ENCODE data around the gene UBE2L6. TPM values are rescaled to one million over a fixed set of nuclear protein-coding genes. Genes with fewer than 3 reads are reported as not detected.

The UBE2L6 gene
- total and polyA plus RNA-seq, 2 donors, result 25.6 to 76.8 TPM

- Histone ChIP-seq H3K36me3 (ENCODE audit: insufficient read depth) (no peaks in the 10 kb centered on the region), H3K4me1 (ENCODE audit: insufficient read depth) (no peaks in the 10 kb centered on the region), H3K4me3 (ENCODE audit: low read depth, low read length) (peak within 1 kb of the TSS; percentile 64), H3K27ac (ENCODE audit: low read depth) (no peak within 1 kb of the TSS)
- DNase-seq (ENCODE audit: extremely low spot score), result peak; percentile 96
- WGBS, result under 1% methylated on average over 49 of the region's 49 CpGs
Measured at GRCh38 chr11:57530596-57531507, 36.6 kb downstream of the UBE2L6 start, which contains the start of gene TIMM10. Gene TIMM10 (minus strand): TSS chr11:57530754. CDS start chr11:57530189, 565 bp downstream.

DNA sequence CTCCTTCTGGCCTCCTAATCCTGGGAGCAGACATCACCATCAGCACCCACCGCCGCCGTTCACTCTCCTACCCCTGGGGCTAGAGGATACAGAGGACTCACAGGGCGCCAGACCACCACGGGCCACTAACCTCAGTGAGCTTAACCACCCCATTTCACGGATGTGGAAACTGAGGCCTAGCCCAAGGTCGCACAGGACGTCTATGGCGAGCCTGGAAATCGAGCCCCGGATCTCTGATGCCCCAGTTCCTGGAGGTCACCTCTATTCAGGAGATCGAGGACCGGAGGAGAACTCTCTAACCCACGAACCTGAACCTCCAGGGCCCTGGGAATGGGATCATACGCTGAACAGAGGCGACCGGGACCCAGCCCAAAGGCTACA is 37.3 kb downstream of the UBE2L6 start:
- peak overlapping the region; percentile 64 for H3K4me3 ChIP-seq (ENCODE audit: low read depth, low read length)
- no peak for DNase-seq (ENCODE audit: extremely low spot score)
- H3K27ac ChIP-seq (ENCODE audit: low read depth), result no peak overlapping the region
- no peaks in the 10 kb centered on the region for H3K4me1 ChIP-seq (ENCODE audit: insufficient read depth)
- 1% methylated on average over 17 of the region's 17 CpGs for WGBS
- no peaks in the 10 kb centered on the region for H3K36me3 ChIP-seq (ENCODE audit: insufficient read depth)

- Histone ChIP-seq H3K4me1 (ENCODE audit: insufficient read depth) (no peaks in the 10 kb centered on the region), H3K27ac (ENCODE audit: low read depth) (no peak overlapping the region), H3K4me3 (ENCODE audit: low read depth, low read length) (no peak overlapping the region), H3K36me3 (ENCODE audit: insufficient read depth) (no peaks in the 10 kb centered on the region)
- no peak for DNase-seq (ENCODE audit: extremely low spot score)
Measured at GRCh38 chr11:57529012-57529411, 38.5 kb downstream of the UBE2L6 start.

DNA sequence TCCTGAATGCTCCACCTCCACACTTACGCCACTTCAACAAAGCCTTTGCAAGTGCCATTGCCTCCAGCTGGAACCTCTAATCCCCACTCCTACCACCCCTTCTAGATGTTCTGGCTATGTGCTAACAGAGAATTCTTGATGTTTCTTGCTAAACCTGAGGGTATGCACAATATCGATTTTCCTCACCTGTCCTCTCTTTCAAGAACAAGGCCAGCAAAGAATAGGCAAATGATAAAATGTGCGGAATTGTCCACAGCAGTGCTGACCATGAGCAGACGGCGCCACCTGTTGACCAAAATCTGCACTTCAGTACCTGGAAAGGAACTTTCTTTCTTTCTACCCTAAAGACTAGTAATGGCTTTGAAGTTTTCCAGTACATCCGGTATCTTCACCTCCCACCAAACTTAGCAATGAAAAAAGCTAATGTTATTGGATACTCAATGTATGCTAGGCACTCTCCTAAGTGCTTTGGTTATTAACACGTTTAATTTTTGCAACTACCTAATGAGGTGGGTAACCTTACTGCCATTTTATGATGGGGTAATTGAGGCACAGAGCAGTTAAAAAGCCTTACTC is 40.3 kb downstream of the UBE2L6 start:
- Histone ChIP-seq H3K36me3 (ENCODE audit: insufficient read depth) (no peaks in the 10 kb centered on the region), H3K27ac (ENCODE audit: low read depth) (no peak overlapping the region), H3K4me1 (ENCODE audit: insufficient read depth) (no peaks in the 10 kb centered on the region), H3K4me3 (ENCODE audit: low read depth, low read length) (no peak overlapping the region)
- WGBS, result 15% methylated on average over 7 of the region's 7 CpGs
- DNase-seq (ENCODE audit: extremely low spot score), result no peak

DNA sequence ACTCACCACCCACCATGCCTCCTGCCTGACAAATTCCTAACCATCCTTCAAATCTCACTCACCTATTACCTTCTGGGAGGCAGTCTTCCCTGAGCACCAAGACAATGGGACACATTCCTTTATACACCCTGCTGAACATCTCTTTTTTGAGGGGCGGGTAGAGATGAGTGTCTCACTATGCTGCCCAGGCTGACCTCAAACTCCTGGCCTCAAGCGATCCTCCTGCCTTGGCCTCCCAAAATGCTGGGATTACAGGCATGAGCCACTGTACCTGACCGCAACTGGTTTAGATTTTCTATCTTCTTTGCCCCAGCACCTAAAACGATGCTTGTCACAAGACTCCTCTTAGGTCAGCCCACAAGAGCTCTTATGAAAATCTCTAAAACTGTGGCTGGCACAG is 44.1 kb downstream of the UBE2L6 start:
- Histone ChIP-seq H3K36me3 (ENCODE audit: insufficient read depth) (no peaks in the 10 kb centered on the region), H3K4me1 (ENCODE audit: insufficient read depth) (no peaks in the 10 kb centered on the region), H3K4me3 (ENCODE audit: low read depth, low read length) (no peak overlapping the region), H3K27ac (ENCODE audit: low read depth) (no peak overlapping the region)
- no peak for DNase-seq (ENCODE audit: extremely low spot score)
- WGBS, result 93% methylated on average over 4 of the region's 4 CpGs

GRCh38 chr11:57521116-57521515 is 46.4 kb downstream of the UBE2L6 start:
- Histone ChIP-seq H3K36me3 (ENCODE audit: insufficient read depth) (no peaks in the 10 kb centered on the region), H3K4me3 (ENCODE audit: low read depth, low read length) (no peak overlapping the region), H3K27ac (ENCODE audit: low read depth) (no peak overlapping the region), H3K4me1 (ENCODE audit: insufficient read depth) (no peaks in the 10 kb centered on the region)
- WGBS, result 89% methylated on average over 2 of the region's 2 CpGs
- no peak for DNase-seq (ENCODE audit: extremely low spot score)

GRCh38 chr11:57516061-57516443 is 51.4 kb downstream of the UBE2L6 start:
- no peak for DNase-seq (ENCODE audit: extremely low spot score)
- WGBS, result 21% methylated on average over 5 of the region's 5 CpGs
- H3K4me3 ChIP-seq (ENCODE audit: low read depth, low read length), result peak overlapping the region; percentile 80
- H3K27ac ChIP-seq (ENCODE audit: low read depth), result no peak overlapping the region
- H3K36me3 ChIP-seq (ENCODE audit: insufficient read depth), result no peaks in the 10 kb centered on the region
- H3K4me1 ChIP-seq (ENCODE audit: insufficient read depth), result no peaks in the 10 kb centered on the region

- Histone ChIP-seq H3K27ac (ENCODE audit: low read depth) (peak within 1 kb of the TSS; percentile 44), H3K4me1 (ENCODE audit: insufficient read depth) (no peaks in the 10 kb centered on the region), H3K4me3 (ENCODE audit: low read depth, low read length) (peak within 1 kb of the TSS; percentile 80), H3K36me3 (ENCODE audit: insufficient read depth) (no peaks in the 10 kb centered on the region)
- WGBS, result under 1% methylated on average over 66 of the region's 66 CpGs
- no peak for DNase-seq (ENCODE audit: extremely low spot score)
Measured at GRCh38 chr11:57515332-57516060, 52.0 kb downstream of the UBE2L6 start, which contains the start of gene SLC43A1. Gene SLC43A1 (minus strand): TSS chr11:57515702. CDS start chr11:57514111, 1,591 bp downstream.

DNA sequence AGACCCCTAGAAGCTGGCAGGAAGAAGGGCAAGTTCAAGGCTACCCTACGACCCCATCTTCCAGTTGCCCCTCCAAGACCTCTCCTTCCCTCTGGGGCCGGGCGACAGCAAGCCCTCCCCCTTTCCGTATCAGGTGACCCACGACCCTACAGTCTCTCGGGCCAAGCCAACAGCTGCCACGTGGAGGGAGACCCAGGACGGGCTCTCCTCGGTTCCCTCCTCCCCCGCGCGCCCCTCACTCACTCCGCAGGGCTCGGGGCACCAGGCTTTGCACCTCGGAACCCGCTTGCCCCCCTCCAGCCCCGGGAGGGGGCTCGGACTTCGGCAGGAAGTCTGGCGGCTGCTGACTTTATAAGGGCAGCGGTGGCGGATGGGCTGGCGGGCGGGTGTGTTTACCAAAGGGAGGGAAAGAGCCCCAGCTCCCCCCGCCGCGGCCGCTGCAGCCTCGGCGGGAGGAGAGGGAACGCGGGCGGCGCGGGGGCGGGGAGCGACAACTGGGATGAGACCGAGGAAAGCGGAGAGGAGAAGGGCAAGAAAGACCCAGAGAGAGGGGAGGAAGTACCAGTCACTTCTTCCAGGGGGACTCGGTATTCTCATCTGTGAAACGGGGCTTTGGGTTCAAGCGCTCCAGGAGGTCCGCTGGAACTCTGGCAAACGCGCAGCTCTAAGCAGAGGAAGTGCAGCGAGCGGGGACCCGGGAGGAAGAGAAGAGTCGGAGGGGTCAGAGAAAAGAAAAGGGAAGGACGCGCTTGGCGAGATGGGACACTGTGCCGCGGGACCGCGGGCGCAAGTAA is 52.7 kb downstream of the UBE2L6 start:
- no peaks in the 10 kb centered on the region for H3K4me1 ChIP-seq (ENCODE audit: insufficient read depth)
- no peak for DNase-seq (ENCODE audit: extremely low spot score)
- no peaks in the 10 kb centered on the region for H3K36me3 ChIP-seq (ENCODE audit: insufficient read depth)
- peak overlapping the region; percentile 80 for H3K4me3 ChIP-seq (ENCODE audit: low read depth, low read length)
- H3K27ac ChIP-seq (ENCODE audit: low read depth), result peak overlapping the region; percentile 44
- under 1% methylated on average over 57 of the region's 57 CpGs for WGBS

DNA sequence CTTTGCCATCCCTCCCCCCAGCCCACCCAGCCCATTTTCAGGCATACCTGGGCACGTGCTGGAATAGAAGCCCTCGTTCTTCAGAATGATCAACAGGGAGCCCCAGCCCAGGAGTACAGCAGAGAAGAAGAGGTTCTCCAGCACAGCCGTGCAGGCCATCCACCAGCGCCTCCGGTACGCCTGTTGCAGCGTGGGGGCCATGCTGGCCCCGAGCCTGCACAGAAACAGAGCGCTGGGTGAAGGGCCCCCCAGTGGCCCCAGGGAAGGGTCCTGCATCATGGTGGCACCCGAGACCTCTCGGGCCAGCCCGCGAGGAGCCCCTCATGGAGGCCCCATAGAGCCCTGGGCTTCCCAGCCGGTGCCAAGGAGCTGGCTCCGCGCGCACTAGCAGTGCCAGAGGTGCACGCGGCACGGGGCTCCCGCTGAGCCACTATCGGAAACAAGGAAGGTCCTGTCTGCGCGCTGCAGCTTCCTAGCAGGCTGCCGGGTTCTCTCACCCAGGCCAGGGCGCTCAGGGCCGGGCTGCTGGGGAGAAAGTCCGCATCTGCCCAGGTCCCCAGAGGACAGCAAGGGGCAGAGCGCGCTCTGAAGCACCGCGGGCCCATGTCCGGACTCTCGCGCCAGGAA is 53.4 kb downstream of the UBE2L6 start:
- H3K4me3 ChIP-seq (ENCODE audit: low read depth, low read length), result peak overlapping the region; percentile 80
- DNase-seq (ENCODE audit: extremely low spot score), result no peak
- WGBS, result 10% methylated on average over 35 of the region's 35 CpGs
- no peak overlapping the region for H3K27ac ChIP-seq (ENCODE audit: low read depth)
- H3K4me1 ChIP-seq (ENCODE audit: insufficient read depth), result no peaks in the 10 kb centered on the region
- H3K36me3 ChIP-seq (ENCODE audit: insufficient read depth), result no peaks in the 10 kb centered on the region

DNA sequence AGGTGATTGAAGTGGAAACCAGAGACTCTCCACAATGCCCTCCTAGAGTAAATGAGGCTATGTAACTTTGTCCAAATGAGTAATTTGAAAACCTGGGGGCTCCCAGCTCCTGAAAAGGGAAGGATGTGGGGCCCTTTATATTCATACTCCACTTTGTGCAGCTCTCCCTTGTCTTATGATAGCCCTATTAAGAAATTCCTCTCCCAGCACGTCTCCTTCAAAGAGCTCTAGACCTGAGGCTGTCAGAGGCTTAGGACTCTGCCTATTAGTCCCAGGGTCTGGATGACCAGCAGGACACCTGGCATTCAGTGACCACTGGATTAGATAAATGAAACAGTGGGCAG is 54.0 kb downstream of the UBE2L6 start:
- H3K4me3 ChIP-seq (ENCODE audit: low read depth, low read length), result no peak overlapping the region
- H3K36me3 ChIP-seq (ENCODE audit: insufficient read depth), result no peaks in the 10 kb centered on the region
- H3K27ac ChIP-seq (ENCODE audit: low read depth), result no peak overlapping the region
- H3K4me1 ChIP-seq (ENCODE audit: insufficient read depth), result no peaks in the 10 kb centered on the region
- 39% methylated on average over 1 of the region's 1 CpG for WGBS
- DNase-seq (ENCODE audit: extremely low spot score), result no peak

- DNase-seq (ENCODE audit: extremely low spot score), result no peak
- WGBS, result 80% methylated on average over 12 of the region's 12 CpGs
- Histone ChIP-seq H3K4me1 (ENCODE audit: insufficient read depth) (no peaks in the 10 kb centered on the region), H3K4me3 (ENCODE audit: low read depth, low read length) (no peak overlapping the region), H3K36me3 (ENCODE audit: insufficient read depth) (no peaks in the 10 kb centered on the region), H3K27ac (ENCODE audit: low read depth) (no peak overlapping the region)
Measured at GRCh38 chr11:57512646-57513451, 54.6 kb downstream of the UBE2L6 start.
